Nephron (organoid): ENCODE data around the gene SPRN.

Source experiments
- H3K27ac Mint-ChIP-seq, 3 experiments: 2 replicates each; pipeline ENCODE4 v1.8.0; 2020; ENCODE audit warnings: mixed read lengths in 3 of 3, mild to moderate bottlenecking in 2 of 3, moderate library complexity in 1 of 3
- H3K27me3 Mint-ChIP-seq: 2 replicates; pipeline ENCODE4 v1.8.0; 2021; ENCODE audit warnings: low read depth, mild to moderate bottlenecking, moderate library complexity, mixed read lengths
- H3K36me3 Mint-ChIP-seq: 2 replicates; pipeline ENCODE4 v1.8.0; 2020; ENCODE audit warnings: low read depth, mixed read lengths
- H3K4me1 Mint-ChIP-seq: 2 replicates; pipeline ENCODE4 v1.8.0; 2020; ENCODE audit warnings: mixed read lengths
- H3K4me3 Mint-ChIP-seq, 3 experiments: 2 replicates each; pipeline ENCODE4 v1.8.0; 2020; ENCODE audit warnings: mild to moderate bottlenecking in 3 of 3, mixed read lengths in 3 of 3, moderate library complexity in 2 of 3
- H3K9me3 Mint-ChIP-seq: 2 replicates; pipeline ENCODE4 v1.8.0; 2020; ENCODE audit warnings: mixed read lengths
- TF ChIP-seq, protein P1 (sequence below), 3 experiments: fragments of 200-600 bp; sonication (generic); IDR thresholded peaks; one replicate each; pipeline ENCODE4 v1.5.0; 2021; ENCODE audit warnings: antibody characterized with exemption in 3 of 3; ENCODE audit not compliant: unreplicated experiment in 3 of 3

The SPRN gene

GRCh38 chr10:133466683-133467275, 42.4 kb upstream of the SPRN start:
- Mint-ChIP-seq H3K36me3 (peaks cover 12% of the 10 kb centered on the region), H3K27ac (no peak overlapping the region), H3K4me1 (no peaks in the 10 kb centered on the region), H3K9me3 (peaks cover 48% of the 10 kb centered on the region), H3K4me3 (no peak overlapping the region), H3K27me3 (no peaks in the 10 kb centered on the region)
- TF ChIP-seq, protein P1, sequence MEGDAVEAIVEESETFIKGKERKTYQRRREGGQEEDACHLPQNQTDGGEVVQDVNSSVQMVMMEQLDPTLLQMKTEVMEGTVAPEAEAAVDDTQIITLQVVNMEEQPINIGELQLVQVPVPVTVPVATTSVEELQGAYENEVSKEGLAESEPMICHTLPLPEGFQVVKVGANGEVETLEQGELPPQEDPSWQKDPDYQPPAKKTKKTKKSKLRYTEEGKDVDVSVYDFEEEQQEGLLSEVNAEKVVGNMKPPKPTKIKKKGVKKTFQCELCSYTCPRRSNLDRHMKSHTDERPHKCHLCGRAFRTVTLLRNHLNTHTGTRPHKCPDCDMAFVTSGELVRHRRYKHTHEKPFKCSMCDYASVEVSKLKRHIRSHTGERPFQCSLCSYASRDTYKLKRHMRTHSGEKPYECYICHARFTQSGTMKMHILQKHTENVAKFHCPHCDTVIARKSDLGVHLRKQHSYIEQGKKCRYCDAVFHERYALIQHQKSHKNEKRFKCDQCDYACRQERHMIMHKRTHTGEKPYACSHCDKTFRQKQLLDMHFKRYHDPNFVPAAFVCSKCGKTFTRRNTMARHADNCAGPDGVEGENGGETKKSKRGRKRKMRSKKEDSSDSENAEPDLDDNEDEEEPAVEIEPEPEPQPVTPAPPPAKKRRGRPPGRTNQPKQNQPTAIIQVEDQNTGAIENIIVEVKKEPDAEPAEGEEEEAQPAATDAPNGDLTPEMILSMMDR (IDR thresholded peaks at IDR 0.05; ENCODE audit: unreplicated experiment in 3 of 3) = no peak

- Mint-ChIP-seq H3K36me3 (peaks cover 18% of the 10 kb centered on the region), H3K4me3 (no peak overlapping the region), H3K27me3 (no peaks in the 10 kb centered on the region), H3K9me3 (peaks cover 54% of the 10 kb centered on the region), H3K4me1 (no peaks in the 10 kb centered on the region), H3K27ac (no peak overlapping the region)
- TF ChIP-seq, protein P1 (IDR thresholded peaks at IDR 0.05; ENCODE audit: unreplicated experiment in 3 of 3) = no peak
Measured at GRCh38 chr10:133465950-133466474, 41.6 kb upstream of the SPRN start.

DNA sequence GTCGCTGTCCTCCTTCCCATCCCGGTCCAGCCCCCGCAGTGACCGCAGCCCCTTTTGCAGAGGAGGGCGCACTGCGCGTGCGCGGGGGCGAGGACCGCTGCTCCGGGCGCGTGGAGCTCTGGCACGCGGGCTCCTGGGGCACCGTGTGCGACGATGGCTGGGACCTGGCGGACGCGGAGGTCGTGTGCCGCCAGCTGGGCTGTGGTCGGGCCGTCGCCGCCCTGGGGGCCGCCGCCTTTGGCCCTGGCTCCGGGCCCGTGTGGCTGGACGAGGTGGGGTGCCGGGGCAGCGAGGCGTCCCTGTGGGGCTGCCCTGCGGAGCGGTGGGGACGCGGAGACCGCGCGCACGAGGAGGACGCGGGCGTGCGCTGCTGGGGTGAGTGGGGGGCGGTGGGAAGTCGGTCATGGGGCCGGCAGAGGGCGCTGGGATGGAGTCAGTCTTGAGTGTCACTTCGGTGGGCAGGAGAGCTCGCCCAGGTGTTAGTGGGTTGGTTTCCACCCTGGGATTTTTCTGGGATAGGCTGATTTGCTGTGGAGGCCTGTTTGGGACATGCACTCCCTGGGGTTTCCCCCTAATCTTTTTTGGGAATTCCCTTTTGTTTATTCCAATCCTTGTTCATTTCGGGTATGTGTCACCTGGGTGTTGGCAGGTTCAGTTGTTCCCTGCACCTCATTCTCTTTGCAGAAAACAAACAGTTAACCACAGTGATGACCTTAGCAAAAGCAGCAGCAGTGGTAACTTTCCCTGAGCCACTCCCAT, 40.9 kb upstream of the SPRN start:
- Mint-ChIP-seq H3K9me3 (peaks cover 51% of the 10 kb centered on the region), H3K36me3 (peaks cover 18% of the 10 kb centered on the region), H3K27me3 (no peaks in the 10 kb centered on the region), H3K4me1 (no peaks in the 10 kb centered on the region), H3K4me3 (no peak overlapping the region), H3K27ac (no peak overlapping the region)
- TF ChIP-seq, protein P1 (IDR thresholded peaks at IDR 0.05; ENCODE audit: unreplicated experiment in 3 of 3) = no peak

DNA sequence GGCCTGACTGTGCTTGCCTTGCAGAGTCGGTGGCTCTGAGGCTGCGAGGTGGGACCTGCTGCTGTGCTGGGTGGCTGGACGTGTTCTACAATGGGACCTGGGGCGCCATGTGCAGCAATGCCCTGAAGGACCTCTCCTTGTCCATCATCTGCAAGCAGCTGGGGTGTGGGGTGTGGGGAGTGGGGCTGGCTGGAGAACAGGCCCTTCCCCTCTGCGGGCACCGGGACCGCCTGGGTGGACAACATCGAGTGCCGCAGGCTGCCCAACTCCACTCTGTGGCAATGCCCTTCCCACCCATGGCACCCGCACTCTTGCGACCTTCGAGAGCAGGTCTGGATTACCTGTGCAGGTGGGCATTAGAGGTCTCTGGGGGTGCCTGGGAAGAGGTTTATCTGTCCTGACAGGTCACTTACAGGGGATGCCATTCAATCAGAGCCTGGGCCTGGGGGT, 40.2 kb upstream of the SPRN start:
- no peak overlapping the region for H3K4me3 Mint-ChIP-seq
- H3K27me3 Mint-ChIP-seq = no peaks in the 10 kb centered on the region
- no peaks in the 10 kb centered on the region for H3K4me1 Mint-ChIP-seq
- H3K27ac Mint-ChIP-seq = no peak overlapping the region
- H3K36me3 Mint-ChIP-seq = peaks cover 18% of the 10 kb centered on the region
- H3K9me3 Mint-ChIP-seq = peaks cover 49% of the 10 kb centered on the region
- TF ChIP-seq, protein P1 (IDR thresholded peaks at IDR 0.05; ENCODE audit: unreplicated experiment in 3 of 3) = no peak

GRCh38 chr10:133462512-133463305, 38.3 kb upstream of the SPRN start:
- TF ChIP-seq, protein P1 (IDR thresholded peaks at IDR 0.05; ENCODE audit: unreplicated experiment in 3 of 3) = no peak
- no peaks in the 10 kb centered on the region for H3K27me3 Mint-ChIP-seq
- H3K27ac Mint-ChIP-seq = no peak overlapping the region
- peaks cover 43% of the 10 kb centered on the region for H3K9me3 Mint-ChIP-seq
- no peak overlapping the region for H3K4me3 Mint-ChIP-seq
- H3K36me3 Mint-ChIP-seq = peaks cover 21% of the 10 kb centered on the region
- H3K4me1 Mint-ChIP-seq = no peaks in the 10 kb centered on the region
